HepG2 (cell line): ENCODE measurements around the gene INO80B. TPM values are rescaled to one million over a fixed set of nuclear protein-coding genes. Genes with fewer than 3 reads are reported as not detected.

Experiments
- CHD2 ChIP-seq: IDR thresholded peaks from 2 replicates; pipeline ENCODE4 v1.6.1; 2011; ENCODE audit warnings: low read depth, low read length, improper control_type of control experiment
- PATZ1 ChIP-seq: sonication (generic); formaldehyde crosslinking; IDR thresholded peaks from 2 replicates; pipeline ENCODE4 v1.4.0; 2020; ENCODE audit warnings: missing genetic modification reagents
- PCBP2 ChIP-seq: fragments of 200-400 bp; formaldehyde crosslinking; optimal IDR thresholded peaks from 2 replicates; pipeline ENCODE3; 2018; ENCODE audit warnings: low read length, low read depth; ENCODE audit not compliant: poor library complexity, severe bottlenecking
- PLSCR1 ChIP-seq: sonication (generic); formaldehyde crosslinking; IDR thresholded peaks from 2 replicates; pipeline ENCODE4 v1.5.0; 2020; ENCODE audit warnings: missing genetic modification reagents, mild to moderate bottlenecking, borderline replicate concordance
- POLR2A ChIP-seq, 2 experiments: IDR thresholded peaks; 2 replicates each; pipeline ENCODE4 v1.6.1; 2011; ENCODE audit warnings: low read depth in 2 of 2, low read length in 2 of 2, mild to moderate bottlenecking in 1 of 2, moderate library complexity in 1 of 2; ENCODE audit not compliant: insufficient read depth in 1 of 2
- RBAK ChIP-seq: sonication (generic); formaldehyde crosslinking; IDR thresholded peaks from 2 replicates; pipeline ENCODE4 v1.5.1; 2020; ENCODE audit warnings: mild to moderate bottlenecking, missing genetic modification reagents
- RFX3 ChIP-seq: IDR thresholded peaks from 2 replicates; pipeline ENCODE4 v1.6.1; 2016; ENCODE audit warnings: missing biosample characterization, missing genetic modification reagents
- TFAP4 ChIP-seq: sonication (generic); IDR thresholded peaks from 2 replicates; pipeline ENCODE4 v1.6.1; 2016; ENCODE audit warnings: low read depth, borderline replicate concordance
- WIZ ChIP-seq: sonication (generic); formaldehyde crosslinking; IDR thresholded peaks from 2 replicates; pipeline ENCODE4 v1.5.1; 2020; ENCODE audit warnings: mild to moderate bottlenecking, missing genetic modification reagents
- ZBTB46 ChIP-seq: sonication (generic); formaldehyde crosslinking; IDR thresholded peaks from 2 replicates; pipeline ENCODE4 v1.4.0; 2020; ENCODE audit warnings: mild to moderate bottlenecking, missing genetic modification reagents, borderline replicate concordance
- ZFP1 ChIP-seq: IDR thresholded peaks from 2 replicates; pipeline ENCODE4 v1.6.1; 2016
- ZNF12 ChIP-seq: sonication (generic); formaldehyde crosslinking; IDR thresholded peaks from 2 replicates; pipeline ENCODE4 v1.5.0; 2020; ENCODE audit warnings: missing genetic modification reagents
- ZNF329 ChIP-seq: sonication (generic); formaldehyde crosslinking; IDR thresholded peaks from 2 replicates; pipeline ENCODE4 v1.9.0; 2021; ENCODE audit warnings: low read depth, mild to moderate bottlenecking, missing genetic modification reagents
- ZNF543 ChIP-seq: sonication (generic); formaldehyde crosslinking; IDR thresholded peaks from 2 replicates; pipeline ENCODE4 v1.4.0; 2020; ENCODE audit warnings: mild to moderate bottlenecking, missing genetic modification reagents
- ZNF564 ChIP-seq: sonication (generic); formaldehyde crosslinking; IDR thresholded peaks from 2 replicates; pipeline ENCODE4 v1.8.1; 2023; ENCODE audit warnings: mild to moderate bottlenecking, missing genetic modification reagents
- ZNF572 ChIP-seq: sonication (generic); formaldehyde crosslinking; IDR thresholded peaks from 2 replicates; pipeline ENCODE4 v1.5.1; 2020; ENCODE audit warnings: mild to moderate bottlenecking, missing genetic modification reagents
- ZNF891 ChIP-seq: sonication (generic); formaldehyde crosslinking; IDR thresholded peaks from 2 replicates; pipeline ENCODE4 v1.5.0; 2020; ENCODE audit warnings: mild to moderate bottlenecking, missing genetic modification reagents
- ZSCAN31 ChIP-seq: sonication (generic); formaldehyde crosslinking; IDR thresholded peaks from 2 replicates; pipeline ENCODE4 v1.5.0; 2020; ENCODE audit warnings: low read depth, mild to moderate bottlenecking, missing genetic modification reagents
- polyA plus RNA-seq, 8 experiments: library from polyadenylated mRNA; depleted of rRNA in 3 of 8; stranded (reverse) in 7 of 8; unstranded in 1 of 8; fragments of >200 nt; fragmentation: Illumina TruSeq in 4 of 8; extraction: Trizol in 4 of 8; gene quantifications; 2 replicates each; pipeline versions ENCODE4 v1.2.1 to v1.2.3, GENCODE V29; 2011 to 2016; ENCODE audit warnings: low read depth in 4 of 8, missing spikeins in 1 of 8, mixed read lengths in 1 of 8; ENCODE audit not compliant: insufficient read depth in 1 of 8
- total RNA-seq, 5 experiments: library from RNA; depleted of rRNA; stranded (reverse); fragments of >200 nt; fragmentation: Illumina TruSeq; extraction: Trizol; gene quantifications; 2 replicates each; pipeline ENCODE4 v1.2.3, GENCODE V29; 2016; ENCODE audit warnings: low read depth in 1 of 5
- TF ChIP-seq, protein P1 (sequence below): sonication (generic); formaldehyde crosslinking; IDR thresholded peaks from 2 replicates; pipeline ENCODE4 v1.5.1; 2020; ENCODE audit warnings: mild to moderate bottlenecking, missing genetic modification reagents, borderline replicate concordance

Gene INO80B
- total and polyA plus RNA-seq, 2 of the 13 experiments (the other 11 are each of a cell fraction or from before 2014, with no cell fraction given) = 6.2 to 14.5 TPM

DNA sequence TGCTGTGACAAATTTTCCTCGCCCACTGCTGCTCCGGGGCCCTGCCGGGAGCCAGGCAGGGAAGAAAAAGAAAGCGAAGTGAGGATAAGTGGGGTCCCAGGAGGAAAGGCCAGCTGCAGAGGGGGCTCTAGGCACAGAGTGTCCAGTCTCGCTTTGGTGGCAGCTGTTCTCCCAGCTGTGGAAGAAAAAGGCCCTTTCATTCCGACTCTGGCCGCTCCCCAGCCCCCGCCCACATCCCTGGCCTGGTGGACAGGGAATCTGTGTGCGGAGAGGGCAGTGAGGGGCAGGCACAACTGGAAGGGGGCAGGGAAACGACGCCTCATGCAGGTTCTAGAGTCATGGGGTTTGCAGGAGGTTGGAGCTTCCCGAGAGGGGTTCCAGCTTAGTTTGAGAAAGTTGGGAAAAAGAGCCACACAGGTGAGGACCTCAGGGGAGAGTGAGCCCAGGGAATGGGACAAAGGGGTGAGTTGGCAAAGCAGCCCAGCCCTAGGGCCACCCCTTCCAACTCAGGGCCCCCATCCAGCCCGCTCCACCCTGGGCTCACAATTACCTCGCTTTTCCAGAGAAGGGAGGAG, 15.0 kb upstream of the INO80B start (continued):
- TF ChIP-seq ZBTB46 (CRISPR knock-in tag) (0 out of 2 replicates have a peak, but pooled peaks have one; percentile 61), ZFP1 (CRISPR knock-in tag) (peak; percentile 23; the same call in 1 of the 2 replicates), PLSCR1 (no peak), POLR2A (IDR thresholded peaks at IDR 0.05; ENCODE audit: insufficient read depth in 1 of 2, low read depth in 2 of 2, low read length in 2 of 2) (peak in 1 of 2 experiments; percentile 7; a peak in 1 of 4 replicates), ZNF12 (CRISPR knock-in tag) (0 out of 2 replicates have a peak, but pooled peaks have one; percentile 26), ZSCAN31 (CRISPR knock-in tag) (peak; percentile 18; the same call in 1 of the 2 replicates), WIZ (CRISPR knock-in tag) (0 out of 2 replicates have a peak, but pooled peaks have one; percentile 31), RBAK (CRISPR knock-in tag) (peak; percentile 91), ZNF572 (CRISPR knock-in tag) (peak; percentile 85; the same call in 1 of the 2 replicates), CHD2 (0 out of 2 replicates have a peak, but pooled peaks have one; percentile 35), ZNF564 (CRISPR knock-in tag) (0 out of 2 replicates have a peak, but pooled peaks have one; percentile 13), PCBP2 (peak; percentile 55), RFX3 (CRISPR knock-in tag) (peak; percentile 3; the same call in 1 of the 2 replicates), PATZ1 (CRISPR knock-in tag) (peak; percentile 83), TFAP4 (peak; percentile 91), ZNF891 (CRISPR knock-in tag) (0 out of 2 replicates have a peak, but pooled peaks have one; percentile 15), ZNF543 (CRISPR knock-in tag) (no peak), ZNF329 (CRISPR knock-in tag) (0 out of 2 replicates have a peak, but pooled peaks have one; percentile 13)
- TF ChIP-seq, protein P1, sequence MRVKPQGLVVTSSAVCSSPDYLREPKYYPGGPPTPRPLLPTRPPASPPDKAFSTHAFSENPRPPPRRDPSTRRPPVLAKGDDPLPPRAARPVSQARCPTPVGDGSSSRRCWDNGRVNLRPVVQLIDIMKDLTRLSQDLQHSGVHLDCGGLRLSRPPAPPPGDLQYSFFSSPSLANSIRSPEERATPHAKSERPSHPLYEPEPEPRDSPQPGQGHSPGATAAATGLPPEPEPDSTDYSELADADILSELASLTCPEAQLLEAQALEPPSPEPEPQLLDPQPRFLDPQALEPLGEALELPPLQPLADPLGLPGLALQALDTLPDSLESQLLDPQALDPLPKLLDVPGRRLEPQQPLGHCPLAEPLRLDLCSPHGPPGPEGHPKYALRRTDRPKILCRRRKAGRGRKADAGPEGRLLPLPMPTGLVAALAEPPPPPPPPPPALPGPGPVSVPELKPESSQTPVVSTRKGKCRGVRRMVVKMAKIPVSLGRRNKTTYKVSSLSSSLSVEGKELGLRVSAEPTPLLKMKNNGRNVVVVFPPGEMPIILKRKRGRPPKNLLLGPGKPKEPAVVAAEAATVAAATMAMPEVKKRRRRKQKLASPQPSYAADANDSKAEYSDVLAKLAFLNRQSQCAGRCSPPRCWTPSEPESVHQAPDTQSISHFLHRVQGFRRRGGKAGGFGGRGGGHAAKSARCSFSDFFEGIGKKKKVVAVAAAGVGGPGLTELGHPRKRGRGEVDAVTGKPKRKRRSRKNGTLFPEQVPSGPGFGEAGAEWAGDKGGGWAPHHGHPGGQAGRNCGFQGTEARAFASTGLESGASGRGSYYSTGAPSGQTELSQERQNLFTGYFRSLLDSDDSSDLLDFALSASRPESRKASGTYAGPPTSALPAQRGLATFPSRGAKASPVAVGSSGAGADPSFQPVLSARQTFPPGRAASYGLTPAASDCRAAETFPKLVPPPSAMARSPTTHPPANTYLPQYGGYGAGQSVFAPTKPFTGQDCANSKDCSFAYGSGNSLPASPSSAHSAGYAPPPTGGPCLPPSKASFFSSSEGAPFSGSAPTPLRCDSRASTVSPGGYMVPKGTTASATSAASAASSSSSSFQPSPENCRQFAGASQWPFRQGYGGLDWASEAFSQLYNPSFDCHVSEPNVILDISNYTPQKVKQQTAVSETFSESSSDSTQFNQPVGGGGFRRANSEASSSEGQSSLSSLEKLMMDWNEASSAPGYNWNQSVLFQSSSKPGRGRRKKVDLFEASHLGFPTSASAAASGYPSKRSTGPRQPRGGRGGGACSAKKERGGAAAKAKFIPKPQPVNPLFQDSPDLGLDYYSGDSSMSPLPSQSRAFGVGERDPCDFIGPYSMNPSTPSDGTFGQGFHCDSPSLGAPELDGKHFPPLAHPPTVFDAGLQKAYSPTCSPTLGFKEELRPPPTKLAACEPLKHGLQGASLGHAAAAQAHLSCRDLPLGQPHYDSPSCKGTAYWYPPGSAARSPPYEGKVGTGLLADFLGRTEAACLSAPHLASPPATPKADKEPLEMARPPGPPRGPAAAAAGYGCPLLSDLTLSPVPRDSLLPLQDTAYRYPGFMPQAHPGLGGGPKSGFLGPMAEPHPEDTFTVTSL (CRISPR knock-in tag) = no peak
- TF ChIP-seq, all 625 proteins: peak for 40
